SK-N-MC (cell line): Measurements from ENCODE around the gene OTULINL.

Source experiments
- EZH2 ChIP-seq: fragments of 200-600 bp; sonication (generic); IDR thresholded peaks from one replicate; pipeline ENCODE4 v1.6.1; 2017; ENCODE audit warnings: antibody characterized with exemption
- FOXP2 ChIP-seq: optimal IDR thresholded peaks from 2 replicates; pipeline ENCODE3; 2011; ENCODE audit warnings: mild to moderate bottlenecking, moderate library complexity; ENCODE audit not compliant: insufficient read depth; ENCODE audit errors: extremely low read length, control extremely low read depth
- POLR2AphosphoS5 ChIP-seq: IDR thresholded peaks from 2 replicates; pipeline ENCODE4 v1.6.1; 2012; ENCODE audit warnings: mild to moderate bottlenecking, low read depth, low read length, borderline replicate concordance

DNA sequence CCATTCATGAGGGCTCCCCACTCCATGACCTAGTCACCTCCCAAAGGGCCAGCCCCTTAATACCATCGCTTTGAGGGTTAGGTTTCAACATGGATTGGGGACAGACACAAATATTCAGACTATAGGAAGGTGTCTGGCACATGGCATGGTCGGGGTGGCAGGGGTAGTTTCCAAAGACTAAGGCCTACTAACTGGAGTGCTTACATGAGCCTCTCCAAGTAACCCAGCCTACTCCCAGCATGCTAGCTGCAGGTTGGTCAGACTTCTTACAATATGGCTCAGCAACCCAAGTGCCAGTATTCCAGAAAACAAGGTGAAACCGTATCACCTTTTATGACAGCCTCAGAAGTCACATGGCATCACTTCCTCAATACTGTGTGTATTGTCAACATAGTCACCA is 19.9 kb upstream of the OTULINL start:
- TF ChIP-seq POLR2AphosphoS5: no peak
- no peak for TF ChIP-seq EZH2
- TF ChIP-seq FOXP2: no peak
